WI38 (cell line): ENCODE data around the gene FSIP1.

Experiments
- H3K4me3 ChIP-seq: 2 replicates; pipeline ENCODE4 v1.5.1; 2011; ENCODE audit warnings: low read depth, mild to moderate bottlenecking, control low read depth, low read length
- CTCF ChIP-seq: IDR thresholded peaks from 2 replicates; pipeline ENCODE4 v1.5.1; 2012; ENCODE audit warnings: low read depth, mild to moderate bottlenecking, control low read depth, low read length

FSIP1 gene

GRCh38 chr15:39781147-39781966, 1.3 kb downstream of the FSIP1 start:
- no peak for TF ChIP-seq CTCF
- H3K4me3 ChIP-seq, result no peak overlapping the region

GRCh38 chr15:39778021-39778420, 4.6 kb downstream of the FSIP1 start:
- H3K4me3 ChIP-seq, result no peak overlapping the region
- no peak for TF ChIP-seq CTCF

GRCh38 chr15:39777496-39777895, 5.1 kb downstream of the FSIP1 start:
- TF ChIP-seq CTCF, result no peak
- no peak overlapping the region for H3K4me3 ChIP-seq

GRCh38 chr15:39776068-39776467, 6.6 kb downstream of the FSIP1 start:
- H3K4me3 ChIP-seq, result no peak overlapping the region
- TF ChIP-seq CTCF, result no peak

- TF ChIP-seq CTCF, result no peak
- no peak overlapping the region for H3K4me3 ChIP-seq
These were observed 7.9 kb downstream of the FSIP1 start for GRCh38 chr15:39774688-39775267.

GRCh38 chr15:39770748-39771689, 11.6 kb downstream of the FSIP1 start:
- H3K4me3 ChIP-seq, result peak overlapping the region; percentile 18; the same call in 1 of the 2 replicates
- TF ChIP-seq CTCF, result no peak
